IPS-18a (cell line): ENCODE results near the gene BFAR.
"Not testable (repeated sequence)": the region's sequence is repeated elsewhere in the genome, so short reads cannot be mapped to it uniquely, and the experiment has no call there.

Experiments used
- H3K27ac ChIP-seq: one replicate; pipeline ENCODE4 v1.5.1; 2013; ENCODE audit warnings: low read length
- H3K27me3 ChIP-seq: one replicate; pipeline ENCODE4 v1.6.1; 2013; ENCODE audit warnings: mild to moderate bottlenecking, low read length; ENCODE audit not compliant: control insufficient read depth, insufficient read depth
- H3K36me3 ChIP-seq: one replicate; pipeline ENCODE4 v1.6.1; 2013; ENCODE audit warnings: low read depth, low read length; ENCODE audit not compliant: control insufficient read depth
- H3K4me1 ChIP-seq: one replicate; pipeline ENCODE4 v1.6.1; 2013; ENCODE audit warnings: low read depth, low read length; ENCODE audit not compliant: control insufficient read depth
- H3K4me3 ChIP-seq: one replicate; pipeline ENCODE4 v1.5.1; 2013; ENCODE audit warnings: low read length
- H3K9ac ChIP-seq: one replicate; pipeline ENCODE4 v1.6.1; 2013; ENCODE audit warnings: mild to moderate bottlenecking, low read length, moderate library complexity
- H3K9me3 ChIP-seq: one replicate; pipeline ENCODE4 v1.6.1; 2013; ENCODE audit warnings: low read depth, low read length; ENCODE audit not compliant: control insufficient read depth

The BFAR gene

GRCh38 chr16:14636951-14637240, 4.1 kb downstream of the BFAR start:
- Histone ChIP-seq H3K27ac (peak overlapping the region; percentile 80), H3K9ac (peak overlapping the region; percentile 19), H3K4me1 (peaks cover 28% of the 10 kb centered on the region), H3K4me3 (peak overlapping the region; percentile 16)
- H3K9me3 ChIP-seq, H3K36me3 ChIP-seq, H3K27me3 ChIP-seq: not testable (repeated sequence)

- Histone ChIP-seq H3K27me3 (no peaks in the 10 kb centered on the region), H3K9me3 (no peaks in the 10 kb centered on the region), H3K4me1 (peaks cover 20% of the 10 kb centered on the region), H3K36me3 (peaks cover 24% of the 10 kb centered on the region), H3K4me3 (no peak overlapping the region), H3K9ac (no peak overlapping the region), H3K27ac (no peak overlapping the region)
Measured at GRCh38 chr16:14640538-14640937, 7.8 kb downstream of the BFAR start.

- no peaks in the 10 kb centered on the region for H3K27me3 ChIP-seq
- no peaks in the 10 kb centered on the region for H3K9me3 ChIP-seq
- H3K9ac ChIP-seq: no peak overlapping the region
- H3K4me3 ChIP-seq: no peak overlapping the region
- H3K36me3 ChIP-seq: peaks cover 29% of the 10 kb centered on the region
- H3K27ac ChIP-seq: no peak overlapping the region
- peaks cover 13% of the 10 kb centered on the region for H3K4me1 ChIP-seq
Measured at GRCh38 chr16:14641206-14641605, 8.5 kb downstream of the BFAR start.

- Histone ChIP-seq H3K27ac (no peak overlapping the region), H3K27me3 (no peaks in the 10 kb centered on the region), H3K4me3 (no peak overlapping the region), H3K9me3 (no peaks in the 10 kb centered on the region), H3K4me1 (peaks cover 11% of the 10 kb centered on the region), H3K36me3 (peaks cover 36% of the 10 kb centered on the region), H3K9ac (no peak overlapping the region)
Measured at GRCh38 chr16:14641926-14642325, 9.2 kb downstream of the BFAR start.

- Histone ChIP-seq H3K4me1 (no peaks in the 10 kb centered on the region), H3K9ac (no peak overlapping the region), H3K4me3 (no peak overlapping the region), H3K9me3 (no peaks in the 10 kb centered on the region), H3K27ac (no peak overlapping the region), H3K36me3 (peaks cover 79% of the 10 kb centered on the region), H3K27me3 (no peaks in the 10 kb centered on the region)
Measured at GRCh38 chr16:14649816-14650215, 17.1 kb downstream of the BFAR start.

- no peaks in the 10 kb centered on the region for H3K9me3 ChIP-seq
- H3K36me3 ChIP-seq: peaks cover 76% of the 10 kb centered on the region
- H3K27me3 ChIP-seq: no peaks in the 10 kb centered on the region
- H3K27ac ChIP-seq: no peak overlapping the region
- no peak overlapping the region for H3K4me3 ChIP-seq
- no peaks in the 10 kb centered on the region for H3K4me1 ChIP-seq
- H3K9ac ChIP-seq: no peak overlapping the region
Measured at GRCh38 chr16:14650629-14651028, 17.9 kb downstream of the BFAR start.

- H3K27ac ChIP-seq: no peak overlapping the region
- peaks cover 72% of the 10 kb centered on the region for H3K36me3 ChIP-seq
- no peaks in the 10 kb centered on the region for H3K9me3 ChIP-seq
- H3K27me3 ChIP-seq: no peaks in the 10 kb centered on the region
- H3K4me1 ChIP-seq: no peaks in the 10 kb centered on the region
- no peak overlapping the region for H3K9ac ChIP-seq
- no peak overlapping the region for H3K4me3 ChIP-seq
Measured at GRCh38 chr16:14652726-14653125, 20.0 kb downstream of the BFAR start.

GRCh38 chr16:14658063-14658462, 25.3 kb downstream of the BFAR start:
- Histone ChIP-seq H3K27me3 (no peaks in the 10 kb centered on the region), H3K4me1 (no peaks in the 10 kb centered on the region), H3K9me3 (no peaks in the 10 kb centered on the region), H3K36me3 (peaks cover 46% of the 10 kb centered on the region), H3K9ac (no peak overlapping the region), H3K27ac (no peak overlapping the region), H3K4me3 (no peak overlapping the region)

GRCh38 chr16:14667347-14668266, 34.9 kb downstream of the BFAR start:
- H3K4me1 ChIP-seq: no peaks in the 10 kb centered on the region
- H3K4me3 ChIP-seq: no peak overlapping the region
- no peak overlapping the region for H3K27ac ChIP-seq
- H3K9me3 ChIP-seq: no peaks in the 10 kb centered on the region
- H3K27me3 ChIP-seq: no peaks in the 10 kb centered on the region
- peaks cover 46% of the 10 kb centered on the region for H3K36me3 ChIP-seq
- no peak overlapping the region for H3K9ac ChIP-seq

GRCh38 chr16:14668556-14669223, 35.9 kb downstream of the BFAR start:
- H3K27me3 ChIP-seq: no peaks in the 10 kb centered on the region
- H3K9ac ChIP-seq: no peak overlapping the region
- no peak overlapping the region for H3K27ac ChIP-seq
- H3K4me1 ChIP-seq: no peaks in the 10 kb centered on the region
- no peaks in the 10 kb centered on the region for H3K9me3 ChIP-seq
- H3K36me3 ChIP-seq: peaks cover 42% of the 10 kb centered on the region
- H3K4me3 ChIP-seq: no peak overlapping the region

GRCh38 chr16:14669776-14670175, 37.0 kb downstream of the BFAR start:
- no peaks in the 10 kb centered on the region for H3K27me3 ChIP-seq
- peaks cover 33% of the 10 kb centered on the region for H3K36me3 ChIP-seq
- H3K27ac ChIP-seq: no peak overlapping the region

More at GRCh38 chr16:14669776-14670175, 37.0 kb downstream of the BFAR start:
- Histone ChIP-seq H3K4me1 (no peaks in the 10 kb centered on the region), H3K9ac (no peak overlapping the region), H3K4me3 (no peak overlapping the region), H3K9me3 (no peaks in the 10 kb centered on the region)
